HG02852 (cell line): ENCODE measurements around the gene SMCO1.
"Not testable (repeated sequence)": the region's sequence is repeated elsewhere in the genome, so short reads cannot be mapped to it uniquely, and the experiment has no call there.

Experiments used
- ATAC-seq: cut with Tn5 transposase; IDR thresholded peaks from one replicate; pipeline ENCODE4 v1.9.1; 2021; ENCODE audit warnings: mild to moderate bottlenecking, moderate library complexity; ENCODE audit not compliant: unreplicated experiment

SMCO1 gene

GRCh38 chr3:196496183-196496582 is 19.0 kb downstream of the SMCO1 start:
- ATAC-seq = no peak

DNA sequence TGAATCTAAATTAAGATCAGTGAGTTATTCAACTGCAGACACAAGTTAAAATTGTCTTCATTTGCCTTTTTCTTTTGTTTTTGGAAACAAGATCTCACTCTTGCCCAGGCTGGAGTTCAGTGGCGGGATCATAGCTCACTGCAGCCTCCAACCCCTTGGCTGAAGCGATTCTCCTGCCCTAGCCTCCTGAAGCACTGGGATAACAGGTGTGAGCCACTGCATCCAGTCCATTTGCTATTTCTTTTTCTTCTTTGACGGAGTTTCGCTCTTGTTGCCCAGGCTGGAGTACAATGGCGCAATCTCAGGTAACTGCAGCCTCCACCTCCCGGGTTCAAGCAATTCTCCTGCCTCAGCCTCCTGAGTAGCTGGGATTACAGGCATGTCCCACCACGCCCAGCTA is 21.9 kb downstream of the SMCO1 start:
- ATAC-seq = no peak

DNA sequence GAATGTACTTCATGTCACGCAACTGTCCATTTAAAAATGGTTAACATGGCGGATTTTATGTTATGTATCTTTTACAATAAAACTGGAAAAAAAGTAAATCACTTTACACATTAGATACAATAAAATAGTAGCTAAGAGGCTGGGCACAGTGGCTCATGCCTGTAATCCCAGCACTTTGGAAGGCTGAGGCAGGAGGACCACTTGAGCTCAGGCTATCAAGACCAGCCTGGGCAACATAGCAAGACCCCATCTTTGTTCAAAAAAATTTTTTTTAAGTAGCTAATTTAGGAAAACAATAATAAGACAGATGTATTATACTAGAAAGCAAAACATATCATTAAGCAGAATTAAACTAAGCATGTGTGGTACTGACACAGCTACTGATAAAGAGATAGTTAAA is 23.1 kb downstream of the SMCO1 start:
- ATAC-seq = no peak

GRCh38 chr3:196489747-196490146 is 25.4 kb downstream of the SMCO1 start:
- ATAC-seq = no peak

- ATAC-seq = no peak
Measured at GRCh38 chr3:196486263-196486662, 28.9 kb downstream of the SMCO1 start.

- no peak for ATAC-seq
Measured at GRCh38 chr3:196477678-196478077, 37.5 kb downstream of the SMCO1 start.

DNA sequence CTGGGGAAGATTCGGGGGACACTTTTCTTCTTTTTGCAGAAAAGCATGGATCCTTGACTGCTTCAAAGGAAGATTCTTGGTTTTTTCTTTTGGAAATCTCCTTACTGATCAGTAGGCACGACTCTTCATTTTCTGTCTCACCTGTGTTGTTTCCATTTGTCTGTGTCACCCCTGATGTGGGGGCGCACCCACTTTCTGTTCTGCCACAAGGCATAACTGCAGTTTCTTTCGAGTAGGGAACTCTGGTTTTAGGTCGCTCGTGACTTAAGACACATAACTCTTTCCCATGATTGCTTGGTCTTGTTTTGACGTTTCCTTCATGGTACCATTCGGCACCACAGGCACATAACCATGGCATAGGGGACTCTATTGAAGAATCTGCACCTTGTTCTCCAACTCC is 42.9 kb downstream of the SMCO1 start:
- ATAC-seq = no peak

DNA sequence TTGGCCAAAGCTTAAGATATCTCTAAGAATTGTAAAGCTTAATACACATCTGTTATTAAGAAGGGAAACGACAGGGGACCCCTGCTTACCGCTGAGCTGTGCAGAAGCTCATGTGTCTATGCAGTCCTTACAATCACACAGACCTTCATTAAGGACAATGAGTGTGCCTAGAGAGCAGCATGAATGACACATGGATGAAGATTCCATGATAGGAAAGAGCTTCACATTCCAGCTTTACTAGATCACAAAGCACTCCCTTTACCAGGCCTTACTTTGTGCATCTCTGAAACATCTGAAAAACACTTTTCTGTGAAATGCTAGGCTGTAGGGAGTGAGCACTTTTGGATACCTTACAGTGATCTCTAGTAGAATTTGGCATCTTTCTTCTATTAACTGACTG is 43.6 kb downstream of the SMCO1 start:
- ATAC-seq = no peak

GRCh38 chr3:196470182-196470581 is 45.0 kb downstream of the SMCO1 start:
- not testable (repeated sequence) for ATAC-seq

DNA sequence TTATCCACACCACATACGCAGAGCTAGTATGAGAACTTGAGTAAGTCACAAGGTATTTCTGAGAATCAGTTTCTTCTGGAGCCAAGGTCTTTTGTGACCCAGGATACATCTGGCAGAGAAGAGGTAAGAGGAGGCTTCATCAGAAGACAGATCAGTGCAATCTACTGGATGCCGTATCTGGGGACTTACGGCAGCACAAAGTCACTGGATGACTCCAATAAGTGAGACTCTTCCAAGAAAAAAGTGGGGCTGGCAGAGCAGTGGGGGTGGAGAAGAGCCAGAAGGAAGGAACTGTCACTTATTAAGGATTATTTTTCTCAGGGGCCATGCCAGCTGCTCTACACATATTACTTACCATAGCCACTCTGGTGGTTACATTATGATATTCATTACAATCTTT is 51.3 kb downstream of the SMCO1 start:
- ATAC-seq = no peak

GRCh38 chr3:196463478-196463756 is 51.7 kb downstream of the SMCO1 start:
- no peak for ATAC-seq

DNA sequence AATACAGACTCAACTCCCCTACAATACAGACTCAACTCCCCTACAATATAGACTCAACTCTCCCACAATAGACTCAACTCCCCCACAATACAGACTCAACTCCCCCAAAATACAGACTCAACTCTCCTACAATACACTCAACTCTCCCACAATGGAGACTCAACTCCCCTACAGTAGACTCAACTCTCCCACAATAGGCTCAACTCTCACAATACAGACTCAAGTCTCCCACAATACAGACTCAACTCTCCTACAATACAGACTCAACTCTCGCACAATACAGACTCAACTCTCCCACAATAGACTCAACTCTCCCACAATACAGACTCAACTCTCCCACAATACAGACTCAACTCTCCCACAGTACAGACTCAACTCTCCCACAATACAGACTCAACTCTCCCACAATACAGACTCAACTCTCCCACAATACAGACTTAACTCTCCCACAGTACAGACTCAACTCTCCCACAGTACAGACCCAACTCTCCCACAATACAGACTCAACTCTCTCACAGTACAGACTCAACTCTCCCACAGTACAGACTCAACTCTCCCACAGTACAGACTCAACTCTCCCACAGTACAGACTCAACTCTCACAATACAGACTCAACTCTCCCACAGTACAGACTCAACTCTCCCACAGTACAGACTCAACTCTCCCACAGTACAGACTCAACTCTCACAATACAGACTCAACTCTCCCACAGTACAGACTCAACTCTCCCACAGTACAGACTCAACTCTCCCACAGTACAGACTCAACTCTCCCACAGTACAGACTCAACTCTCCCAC is 52.3 kb downstream of the SMCO1 start:
- not testable (repeated sequence) for ATAC-seq

DNA sequence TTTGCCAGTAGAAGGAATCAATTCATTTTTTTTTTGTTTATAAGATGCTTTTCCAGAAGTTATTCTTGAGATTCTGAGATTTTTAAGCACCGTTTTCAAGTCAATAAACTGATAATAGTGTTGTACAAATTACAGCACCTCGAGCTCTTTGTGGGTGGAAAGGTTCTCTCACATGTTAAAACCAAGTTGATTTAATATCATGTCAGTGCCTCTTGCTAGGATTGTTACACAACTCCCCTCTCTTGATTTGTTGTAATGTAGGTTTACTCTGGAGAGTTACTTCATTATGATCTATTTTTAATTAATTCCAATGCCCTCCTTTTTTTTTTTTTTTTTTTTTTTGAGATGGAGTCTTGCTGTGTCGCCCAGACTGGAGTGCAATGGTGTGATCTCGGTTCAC is 57.1 kb downstream of the SMCO1 start:
- ATAC-seq = no peak

GRCh38 chr3:196457470-196457869 is 57.7 kb downstream of the SMCO1 start:
- ATAC-seq = not testable (repeated sequence)
